K562 (cell line): ENCODE measurements around the gene AUNIP. TPM values are rescaled to one million over a fixed set of nuclear protein-coding genes. Genes with fewer than 3 reads are reported as not detected.
A peak's percentile ranks its signal among the peaks of the same experiment; 100 is the strongest.

Experiments
- MEF2A ChIP-seq: IDR thresholded peaks from 2 replicates; pipeline ENCODE4 v1.6.1; 2011; ENCODE audit warnings: low read depth, mild to moderate bottlenecking, low read length, moderate library complexity; ENCODE audit not compliant: control insufficient read depth
- MITF ChIP-seq: IDR thresholded peaks from 2 replicates; pipeline ENCODE4 v1.6.1; 2014; ENCODE audit warnings: antibody characterized with exemption
- RBM14 ChIP-seq: fragments of 200-400 bp; formaldehyde crosslinking; IDR thresholded peaks from 2 replicates; pipeline ENCODE4 v1.6.1; 2018; ENCODE audit warnings: low read depth, mild to moderate bottlenecking, low read length, moderate library complexity, borderline replicate concordance; ENCODE audit not compliant: insufficient read depth
- SMARCE1 ChIP-seq: fragments of 450-650 bp; IDR thresholded peaks from 2 replicates; pipeline ENCODE4 v1.7.1; 2016; ENCODE audit warnings: mild to moderate bottlenecking
- SMC3 ChIP-seq: conservative IDR thresholded peaks from 2 replicates; pipeline ENCODE4 v1.6.1; 2011; ENCODE audit warnings: low read depth, low read length, improper control_type of control experiment; ENCODE audit not compliant: insufficient read depth
- SPI1 ChIP-seq: IDR thresholded peaks from 2 replicates; pipeline ENCODE4 v1.6.1; 2011; ENCODE audit warnings: low read depth, low read length, control low read depth, borderline replicate concordance
- TCF7 ChIP-seq: sonication (generic); IDR thresholded peaks from 2 replicates; pipeline ENCODE4 v1.6.1; 2016; ENCODE audit warnings: antibody characterized with exemption, borderline replicate concordance
- ZNF407 ChIP-seq: fragments of 450-650 bp; IDR thresholded peaks from 2 replicates; pipeline ENCODE4 v1.6.1; 2016; ENCODE audit warnings: low read depth
- polyA plus RNA-seq, 8 experiments: library from polyadenylated mRNA; depleted of rRNA in 4 of 8; stranded (reverse) in 5 of 8; unstranded in 3 of 8; fragments of >200 nt; fragmentation: Nextera tagmentation in 2 of 8; fragmentation: Illumina TruSeq in 1 of 8; extraction: Ambion mirVana in 2 of 8; extraction: Trizol in 1 of 8; gene quantifications; 2 replicates each; pipeline versions ENCODE4 v1.2.1 to v1.2.3, GENCODE V29; 2011 to 2014; ENCODE audit warnings: inconsistent platforms in 1 of 8, missing spikeins in 1 of 8
- total RNA-seq, 7 experiments: library from RNA; depleted of rRNA in 6 of 7; stranded (reverse); fragments of >200 nt in 6 of 7; fragmentation: Illumina TruSeq in 2 of 7; extraction: Trizol in 2 of 7; gene quantifications; 2 replicates each; pipeline versions ENCODE4 v1.2.1 to v1.2.3, GENCODE V29; 2011 to 2021; ENCODE audit warnings: low replicate concordance in 1 of 7

AUNIP gene
- total and polyA plus RNA-seq, 9 of the 15 experiments (the other 6 are each of a cell fraction or from before 2014, with no cell fraction given): 12.1 to 53.8 (median 47.1) TPM

- TF ChIP-seq MEF2A (peak; percentile 37; the same call in 1 of the 2 replicates), ZNF407 (no peak), SMC3 (peak; percentile 28; the same call in 1 of the 2 replicates), TCF7 (no peak; the same call in 1 of the 2 replicates), SMARCE1 (no peak), MITF (peak; percentile 95), RBM14 (0 out of 2 replicates have a peak, but pooled peaks have one; percentile 40), SPI1 (no peak)
Measured at GRCh38 chr1:25905680-25906643, 46.7 kb upstream of the AUNIP start, which contains the start of gene STMN1 (continued).
